MM.1S (cell line): ENCODE data around the gene C20orf173.

Experiments
- DNase-seq: peaks from one replicate; pipeline ENCODE4 v3.0.0-alpha.2; 2015
- H2AFZ ChIP-seq: fragments of 300-600 bp; sonication (generic); 2 replicates; pipeline ENCODE4 v1.6.0; 2016; ENCODE audit warnings: antibody characterized with exemption, low read length
- H3F3A ChIP-seq: fragments of 300-600 bp; sonication (generic); 2 replicates; pipeline ENCODE4 v1.6.1; 2016; ENCODE audit warnings: mild to moderate bottlenecking, antibody characterized with exemption, low read length, moderate library complexity, mixed read lengths; ENCODE audit not compliant: insufficient read depth
- H3K27ac ChIP-seq: fragments of 300-600 bp; sonication (generic); 2 replicates; pipeline ENCODE4 v1.5.1; 2016; ENCODE audit warnings: mild to moderate bottlenecking, low read length
- H3K27me3 ChIP-seq: fragments of 300-600 bp; sonication (generic); replicated peaks from 2 replicates; pipeline ENCODE4 v1.6.0; 2016; ENCODE audit warnings: low read length; ENCODE audit not compliant: insufficient read depth
- H3K36me3 ChIP-seq: fragments of 300-600 bp; sonication (generic); replicated peaks from 2 replicates; pipeline ENCODE4 v1.6.1; 2016; ENCODE audit warnings: mild to moderate bottlenecking, low read length, mixed read lengths; ENCODE audit not compliant: insufficient read depth
- H3K4me1 ChIP-seq: fragments of 300-600 bp; sonication (generic); 2 replicates; pipeline ENCODE4 v1.6.1; 2016; ENCODE audit warnings: low read length, mixed read lengths
- H3K4me2 ChIP-seq: fragments of 300-600 bp; sonication (generic); 2 replicates; pipeline ENCODE4 v1.6.0; 2016; ENCODE audit warnings: low read depth, low read length
- H3K4me3 ChIP-seq: fragments of 300-600 bp; sonication (generic); 2 replicates; pipeline ENCODE4 v1.5.1; 2016; ENCODE audit warnings: low read length, mixed read lengths
- H3K79me2 ChIP-seq: fragments of 300-600 bp; sonication (generic); 2 replicates; pipeline ENCODE4 v1.6.1; 2016; ENCODE audit warnings: mixed run types, low read length, mixed read lengths
- H3K9ac ChIP-seq: fragments of 300-600 bp; sonication (generic); 2 replicates; pipeline ENCODE4 v1.6.1; 2016; ENCODE audit warnings: low read length, mixed read lengths
- H3K9me2 ChIP-seq: fragments of 300-600 bp; sonication (generic); replicated peaks from 2 replicates; pipeline ENCODE4 v1.6.1; 2016; ENCODE audit warnings: mild to moderate bottlenecking, low read length, mixed read lengths; ENCODE audit not compliant: insufficient read depth
- H3K9me3 ChIP-seq: fragments of 300-600 bp; sonication (generic); replicated peaks from 2 replicates; pipeline ENCODE4 v1.6.1; 2016; ENCODE audit warnings: mild to moderate bottlenecking, low read length, mixed read lengths; ENCODE audit not compliant: insufficient read depth
- H4K20me1 ChIP-seq: fragments of 300-600 bp; sonication (generic); 2 replicates; pipeline ENCODE4 v1.6.1; 2016; ENCODE audit warnings: mild to moderate bottlenecking, low read length, moderate library complexity, mixed read lengths; ENCODE audit not compliant: insufficient read depth
- CTCF ChIP-seq: fragments of 300-600 bp; sonication (generic); IDR thresholded peaks from 2 replicates; pipeline ENCODE4 v1.5.1; 2016; ENCODE audit warnings: antibody characterized with exemption, low read length, mixed read lengths
- EZH2 ChIP-seq: fragments of 300-600 bp; sonication (generic); optimal IDR thresholded peaks from 2 replicates; pipeline ENCODE3; 2017; ENCODE audit warnings: low read depth, mild to moderate bottlenecking, antibody characterized with exemption, low read length, mixed read lengths
- EZH2phosphoT487 ChIP-seq: fragments of 300-600 bp; sonication (generic); IDR thresholded peaks from 2 replicates; pipeline ENCODE4 v1.6.1; 2018; ENCODE audit warnings: antibody characterized with exemption, low read length

C20orf173 gene

DNA sequence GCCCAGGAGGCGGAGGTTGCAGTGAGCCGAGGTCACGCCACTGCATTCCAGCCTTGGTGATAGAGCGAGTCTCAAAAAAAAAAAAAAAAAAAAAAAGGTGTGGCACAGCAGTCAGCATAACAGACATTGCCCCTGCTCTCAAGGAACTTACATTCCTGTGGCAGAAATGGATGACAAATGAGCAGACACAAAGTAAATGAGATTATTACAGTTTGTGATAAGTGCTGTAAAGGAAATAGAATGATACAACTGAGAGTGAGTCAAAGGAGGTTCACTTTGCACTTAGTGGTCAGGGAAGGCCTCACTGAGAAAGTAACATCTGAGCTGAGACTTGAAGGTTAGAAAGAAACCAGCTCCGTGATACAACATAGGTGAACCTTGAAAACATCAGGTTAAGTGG lies 37.6 kb downstream of the C20orf173 start:
- Histone ChIP-seq H3K27me3 (no peaks in the 10 kb centered on the region), H3K36me3 (no peaks in the 10 kb centered on the region; the same call in 1 of the 2 replicates), H3K4me1 (0 out of 2 replicates have a peak, but pooled peaks cover 6% of the 10 kb centered on the region), H3K27ac (no peak overlapping the region), H2AFZ (no peak overlapping the region), H3K9me3 (no peaks in the 10 kb centered on the region), H3K79me2 (peaks cover 26% of the 10 kb centered on the region), H3K4me2 (no peak overlapping the region), H3K4me3 (no peak overlapping the region), H3F3A (no peaks in the 10 kb centered on the region), H4K20me1 (no peaks in the 10 kb centered on the region), H3K9ac (no peak overlapping the region), H3K9me2 (no peaks in the 10 kb centered on the region)
- DNase-seq, result no peak
- TF ChIP-seq EZH2 (no peak), EZH2phosphoT487 (no peak), CTCF (no peak)

GRCh38 chr20:35490736-35491181 lies 38.7 kb downstream of the C20orf173 start:
- Histone ChIP-seq H3K27me3 (no peaks in the 10 kb centered on the region), H2AFZ (peak overlapping the region; percentile 95), H3K4me3 (peak overlapping the region; percentile 85), H4K20me1 (no peaks in the 10 kb centered on the region), H3K9me3 (no peaks in the 10 kb centered on the region), H3F3A (no peaks in the 10 kb centered on the region), H3K27ac (peak overlapping the region; percentile 15; the same call in 1 of the 2 replicates), H3K9ac (peak overlapping the region; percentile 73), H3K4me2 (peak overlapping the region; percentile 81), H3K79me2 (peaks cover 26% of the 10 kb centered on the region), H3K9me2 (no peaks in the 10 kb centered on the region), H3K4me1 (0 out of 2 replicates have a peak, but pooled peaks cover 6% of the 10 kb centered on the region), H3K36me3 (no peaks in the 10 kb centered on the region; the same call in 1 of the 2 replicates)
- peak; percentile 37 for DNase-seq
- TF ChIP-seq EZH2, result no peak
- no peak for TF ChIP-seq CTCF
- no peak for TF ChIP-seq EZH2phosphoT487

DNA sequence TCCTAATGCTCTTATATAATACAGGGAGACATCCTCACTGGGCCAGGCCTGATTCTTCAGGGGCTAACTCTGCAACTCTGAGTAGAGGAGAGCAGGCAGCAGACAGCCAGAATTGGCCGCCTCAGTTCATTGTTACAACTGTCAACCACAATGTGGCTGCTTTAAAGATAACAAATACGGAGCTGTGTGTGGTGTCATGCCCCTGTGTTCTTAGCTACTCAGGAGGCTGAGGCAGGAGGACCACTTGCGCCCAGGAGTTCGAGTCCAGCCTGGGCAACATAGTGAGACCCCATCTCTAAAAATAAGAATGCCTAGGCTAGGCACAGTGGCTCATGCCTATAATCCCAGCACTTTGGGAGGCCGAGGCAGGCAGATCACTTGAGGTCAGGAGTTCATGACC lies 39.7 kb downstream of the C20orf173 start:
- no peak overlapping the region for H3K4me2 ChIP-seq
- H3K27ac ChIP-seq, result no peak overlapping the region
- DNase-seq, result no peak
- peaks cover 26% of the 10 kb centered on the region for H3K79me2 ChIP-seq
- no peaks in the 10 kb centered on the region for H4K20me1 ChIP-seq
- H3K4me1 ChIP-seq, result 0 out of 2 replicates have a peak, but pooled peaks cover 6% of the 10 kb centered on the region
- H3K4me3 ChIP-seq, result no peak overlapping the region
- no peaks in the 10 kb centered on the region for H3K27me3 ChIP-seq
- no peaks in the 10 kb centered on the region for H3F3A ChIP-seq
- no peak overlapping the region for H2AFZ ChIP-seq
- H3K36me3 ChIP-seq, result no peaks in the 10 kb centered on the region
- H3K9me3 ChIP-seq, result no peaks in the 10 kb centered on the region
- no peak for TF ChIP-seq EZH2
- no peak for TF ChIP-seq EZH2phosphoT487
- TF ChIP-seq CTCF, result no peak
- no peaks in the 10 kb centered on the region for H3K9me2 ChIP-seq
- no peak overlapping the region for H3K9ac ChIP-seq
